ENCODE results near the gene UNC5A. TPM values are rescaled to one million over a fixed set of nuclear protein-coding genes. Genes with fewer than 3 reads are reported as not detected.

UNC5A gene
- total RNA-seq, 2 experiments from 2014 or later, result not detected

- H3K36me3 Mint-ChIP-seq (ENCODE audit: low read depth), result no peaks in the 10 kb centered on the region
- peak; percentile 32 for DNase-seq
- CTCF ChIA-PET, result interaction anchor here (0.9 to 1.4 kb wide), 3 partner anchors 15 to 154 kb away, joined by 3 to 4 read pairs (median 3); no protein-coding TSS in a partner anchor
- no peak overlapping the region for H3K27ac Mint-ChIP-seq
- intact Hi-C loops (cut with micrococcal nuclease), result loop anchor here (2.0 to 10.0 kb wide), 4 partner anchors 102 to 300 kb away; no protein-coding TSS in a partner anchor
- peaks cover 15% of the 10 kb centered on the region for H3K4me1 Mint-ChIP-seq (ENCODE audit: low read depth)
- H3K4me3 Mint-ChIP-seq, result no peak overlapping the region
- H3K9me3 Mint-ChIP-seq, result no peaks in the 10 kb centered on the region
- H3K27me3 Mint-ChIP-seq (ENCODE audit: low read depth), result peaks cover 66% of the 10 kb centered on the region
Measured at GRCh38 chr5:176812269-176813259, 2.2 kb downstream of the UNC5A start.

DNA sequence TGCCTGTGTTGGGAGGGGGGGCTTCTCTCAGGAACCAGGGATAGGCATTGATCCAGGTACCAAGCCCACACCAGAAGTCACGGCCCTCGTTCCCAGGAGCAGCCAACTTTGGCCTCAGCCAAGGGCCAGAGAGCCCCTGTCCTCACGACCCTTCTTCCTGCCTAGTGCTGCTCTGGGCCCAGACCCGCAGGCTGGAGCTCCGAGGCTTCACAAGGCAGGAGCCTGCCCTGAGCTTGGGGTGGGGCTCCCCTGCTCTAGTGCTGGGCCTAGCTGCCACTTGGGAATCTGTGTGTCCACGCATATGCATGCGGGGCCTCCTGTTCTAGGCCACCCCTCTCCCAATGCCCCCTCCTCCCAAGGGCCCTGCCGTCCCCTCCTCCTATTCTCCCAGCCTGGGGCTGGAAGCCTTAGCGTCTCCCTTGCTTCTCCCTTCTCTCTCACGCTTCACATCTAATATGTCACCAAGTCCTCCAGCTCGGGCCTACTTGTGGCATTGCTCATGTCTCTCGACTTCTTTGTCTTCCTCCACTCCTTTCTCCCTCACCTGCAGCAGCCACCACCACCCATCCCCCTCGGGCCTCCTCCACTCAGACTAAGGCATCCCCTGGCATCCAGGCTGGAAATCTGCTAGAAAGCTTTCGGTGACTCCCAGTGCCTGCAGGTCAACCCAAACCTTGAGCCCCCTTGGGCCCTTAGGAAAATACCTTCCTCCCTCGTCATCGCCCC lies 3.4 kb downstream of the UNC5A start:
- Mint-ChIP-seq H3K9me3 (no peaks in the 10 kb centered on the region), H3K4me3 (no peak overlapping the region), H3K4me1 (ENCODE audit: low read depth) (peaks cover 21% of the 10 kb centered on the region), H3K27me3 (ENCODE audit: low read depth) (peaks cover 64% of the 10 kb centered on the region), H3K27ac (no peak overlapping the region), H3K36me3 (ENCODE audit: low read depth) (no peaks in the 10 kb centered on the region)
- CTCF ChIA-PET, result interaction anchor here (0.7 to 1.4 kb wide), 3 partner anchors 54 to 155 kb away, joined by 3 to 4 read pairs (median 3); no protein-coding TSS in a partner anchor
- no peak for DNase-seq
- intact Hi-C loops (cut with micrococcal nuclease), result loop anchor here (2.0 to 10.0 kb wide), 4 partner anchors 101 to 299 kb away; no protein-coding TSS in a partner anchor

DNA sequence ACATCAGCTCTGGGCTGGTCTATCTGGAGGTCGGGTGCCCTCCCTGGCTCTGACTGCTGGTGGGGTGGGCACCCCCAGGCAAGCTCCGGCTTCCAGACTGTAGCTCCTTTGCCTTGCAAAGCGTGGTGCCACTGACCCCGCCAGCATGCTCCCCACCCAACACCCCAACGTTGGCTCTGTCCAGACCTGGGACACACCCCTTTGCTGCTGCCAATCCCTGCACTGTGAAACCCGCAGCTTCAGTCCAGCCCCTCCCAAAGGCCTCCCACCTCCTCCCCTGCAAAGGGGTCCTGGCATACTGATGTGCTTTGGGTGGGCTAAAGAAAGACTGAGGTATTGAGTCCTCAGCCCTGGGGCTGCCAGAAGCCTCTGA lies 3.9 kb downstream of the UNC5A start:
- no peaks in the 10 kb centered on the region for H3K9me3 Mint-ChIP-seq
- no peak overlapping the region for H3K27ac Mint-ChIP-seq
- peaks cover 18% of the 10 kb centered on the region for H3K4me1 Mint-ChIP-seq (ENCODE audit: low read depth)
- DNase-seq, result no peak
- no peak overlapping the region for H3K4me3 Mint-ChIP-seq
- intact Hi-C loops (cut with micrococcal nuclease), result loop anchor here (5.0 to 10.0 kb wide), 3 partner anchors 101 to 298 kb away; no protein-coding TSS in a partner anchor
- H3K27me3 Mint-ChIP-seq (ENCODE audit: low read depth), result peaks cover 65% of the 10 kb centered on the region
- CTCF ChIA-PET, result interaction anchor here (0.7 to 1.2 kb wide), 2 partner anchors 53 to 156 kb away, joined by 3 to 4 read pairs; no protein-coding TSS in a partner anchor
- H3K36me3 Mint-ChIP-seq (ENCODE audit: low read depth), result no peaks in the 10 kb centered on the region

DNA sequence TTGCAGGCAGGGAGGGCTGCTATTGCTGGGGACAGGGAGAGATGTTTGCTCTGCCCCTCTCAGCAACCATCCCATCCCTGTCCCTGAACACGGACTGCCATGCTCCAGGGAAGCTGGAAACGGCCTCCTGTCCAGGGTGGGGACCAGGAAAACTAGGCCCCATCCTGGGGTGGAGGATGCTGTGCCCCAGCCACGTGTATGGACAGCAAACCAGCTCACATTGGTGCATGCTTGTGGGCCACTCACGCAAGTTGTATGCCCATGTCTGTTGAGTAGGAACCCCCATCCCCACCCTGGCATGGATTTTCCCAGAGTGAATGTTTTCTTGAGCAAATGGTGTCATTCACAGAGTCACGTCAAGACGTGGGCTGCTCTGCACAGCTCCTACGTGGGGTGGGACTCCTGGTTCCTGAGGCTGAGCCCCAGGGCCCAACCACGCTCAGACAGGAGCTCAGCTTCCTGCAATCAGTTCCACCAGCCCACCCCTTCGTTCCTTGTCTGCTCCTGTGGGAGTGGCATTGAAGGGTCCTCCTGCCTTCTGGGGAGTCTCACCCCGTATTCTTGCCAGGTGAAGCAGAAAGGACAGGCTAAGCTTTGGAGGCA lies 4.6 kb downstream of the UNC5A start:
- no peak overlapping the region for H3K4me3 Mint-ChIP-seq
- H3K27ac Mint-ChIP-seq, result no peak overlapping the region
- H3K36me3 Mint-ChIP-seq (ENCODE audit: low read depth), result no peaks in the 10 kb centered on the region
- intact Hi-C loops (cut with micrococcal nuclease), result loop anchor here (5.0 to 10.0 kb wide), 3 partner anchors 100 to 297 kb away; no protein-coding TSS in a partner anchor
- no peaks in the 10 kb centered on the region for H3K9me3 Mint-ChIP-seq
- peaks cover 66% of the 10 kb centered on the region for H3K27me3 Mint-ChIP-seq (ENCODE audit: low read depth)
- CTCF ChIA-PET, result interaction anchor here (0.5 to 2.0 kb wide), 3 partner anchors 24 to 211 kb away, joined by 3 to 4 read pairs (median 3); no protein-coding TSS in a partner anchor
- peaks cover 15% of the 10 kb centered on the region for H3K4me1 Mint-ChIP-seq (ENCODE audit: low read depth)
- DNase-seq, result no peak

GRCh38 chr5:176816043-176816745 lies 5.8 kb downstream of the UNC5A start:
- Mint-ChIP-seq H3K9me3 (no peaks in the 10 kb centered on the region), H3K4me1 (ENCODE audit: low read depth) (peaks cover 13% of the 10 kb centered on the region), H3K36me3 (ENCODE audit: low read depth) (no peaks in the 10 kb centered on the region), H3K27me3 (ENCODE audit: low read depth) (peaks cover 69% of the 10 kb centered on the region), H3K4me3 (no peak overlapping the region), H3K27ac (no peak overlapping the region)
- intact Hi-C loops (cut with micrococcal nuclease), result loop anchor here (10.0 kb wide), 1 partner anchor 99 kb away; no protein-coding TSS in a partner anchor
- CTCF ChIA-PET, result interaction anchor here (2.0 to 2.3 kb wide), 2 partner anchors 22 to 155 kb away, joined by 4 to 12 read pairs; no protein-coding TSS in a partner anchor
- DNase-seq, result no peak

- H3K27ac Mint-ChIP-seq, result no peak overlapping the region
- intact Hi-C loops (cut with micrococcal nuclease), result loop anchor here (10.0 kb wide), 1 partner anchor 98 kb away; no protein-coding TSS in a partner anchor
- peaks cover 10% of the 10 kb centered on the region for H3K4me1 Mint-ChIP-seq (ENCODE audit: low read depth)
- CTCF ChIA-PET, result interaction anchor here (2.0 to 2.3 kb wide), 2 partner anchors 22 to 156 kb away, joined by 4 to 12 read pairs; no protein-coding TSS in a partner anchor
- H3K9me3 Mint-ChIP-seq, result no peaks in the 10 kb centered on the region
- H3K36me3 Mint-ChIP-seq (ENCODE audit: low read depth), result no peaks in the 10 kb centered on the region
- H3K4me3 Mint-ChIP-seq, result no peak overlapping the region
- H3K27me3 Mint-ChIP-seq (ENCODE audit: low read depth), result peaks cover 63% of the 10 kb centered on the region
- DNase-seq, result no peak
Measured at GRCh38 chr5:176816791-176817347, 6.5 kb downstream of the UNC5A start.

- H3K9me3 Mint-ChIP-seq, result no peaks in the 10 kb centered on the region
- no peak overlapping the region for H3K4me3 Mint-ChIP-seq
- peaks cover 57% of the 10 kb centered on the region for H3K27me3 Mint-ChIP-seq (ENCODE audit: low read depth)
- no peak overlapping the region for H3K27ac Mint-ChIP-seq
- CTCF ChIA-PET, result interaction anchor here (2.3 kb wide), 1 partner anchor 157 kb away, joined by 12 read pairs; no protein-coding TSS in a partner anchor
- peaks cover 10% of the 10 kb centered on the region for H3K4me1 Mint-ChIP-seq (ENCODE audit: low read depth)
- no peaks in the 10 kb centered on the region for H3K36me3 Mint-ChIP-seq (ENCODE audit: low read depth)
- DNase-seq, result no peak
- intact Hi-C loops (cut with micrococcal nuclease), result loop anchor here (10.0 kb wide), 1 partner anchor 97 kb away; no protein-coding TSS in a partner anchor
Measured at GRCh38 chr5:176817369-176817840, 7.0 kb downstream of the UNC5A start.

DNA sequence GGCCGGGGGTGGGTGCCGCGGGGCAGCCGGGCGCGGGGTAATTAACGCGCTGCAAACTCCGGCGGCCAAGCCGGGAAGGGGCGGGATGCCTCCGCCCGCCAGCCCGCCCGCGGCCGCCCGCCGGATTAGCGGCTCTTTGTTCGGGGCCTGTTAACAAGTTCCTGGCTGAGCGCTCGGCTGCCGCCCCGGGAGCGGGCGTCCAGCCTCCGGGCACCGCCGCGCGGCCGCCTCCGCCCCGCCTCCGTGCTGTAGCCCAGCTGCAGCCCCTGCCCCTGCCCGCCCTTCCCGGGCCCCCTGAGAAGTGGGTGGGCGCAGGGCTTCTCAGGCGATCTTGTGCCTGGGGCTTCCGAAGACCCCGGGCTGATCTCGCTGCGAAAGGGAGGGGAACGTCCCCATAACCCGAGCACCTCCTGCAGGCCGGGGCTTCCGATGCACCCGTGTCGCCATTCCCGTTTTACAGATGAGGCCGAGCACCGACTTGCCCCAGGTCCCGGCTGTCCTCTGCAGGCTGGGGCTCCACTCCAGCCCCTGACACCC lies 7.5 kb downstream of the UNC5A start:
- CTCF ChIA-PET, result no interaction called here
- Mint-ChIP-seq H3K4me3 (peak overlapping the region; percentile 27), H3K27me3 (ENCODE audit: low read depth) (peaks cover 60% of the 10 kb centered on the region), H3K9me3 (no peaks in the 10 kb centered on the region), H3K4me1 (ENCODE audit: low read depth) (peaks cover 10% of the 10 kb centered on the region), H3K27ac (no peak overlapping the region), H3K36me3 (ENCODE audit: low read depth) (no peaks in the 10 kb centered on the region)
- intact Hi-C loops (cut with micrococcal nuclease), result loop anchor here (10.0 kb wide), 1 partner anchor 97 kb away; no protein-coding TSS in a partner anchor
- peak; percentile 36 for DNase-seq

GRCh38 chr5:176818391-176819098 lies 8.2 kb downstream of the UNC5A start:
- Mint-ChIP-seq H3K4me1 (ENCODE audit: low read depth) (peaks cover 10% of the 10 kb centered on the region), H3K4me3 (peak overlapping the region; percentile 27), H3K36me3 (ENCODE audit: low read depth) (no peaks in the 10 kb centered on the region), H3K27me3 (ENCODE audit: low read depth) (peaks cover 57% of the 10 kb centered on the region), H3K27ac (no peak overlapping the region), H3K9me3 (no peaks in the 10 kb centered on the region)
- intact Hi-C loops (cut with micrococcal nuclease), result loop anchor here (10.0 kb wide), 1 partner anchor 96 kb away; no protein-coding TSS in a partner anchor
- CTCF ChIA-PET, result interaction anchor here (0.8 to 0.9 kb wide), 2 partner anchors 158 to 160 kb away, joined by 3 read pairs; no protein-coding TSS in a partner anchor
- DNase-seq, result peak; percentile 22

GRCh38 chr5:176819476-176819875 lies 9.1 kb downstream of the UNC5A start:
- intact Hi-C loops (cut with micrococcal nuclease), result loop anchor here (10.0 kb wide), 1 partner anchor 95 kb away; no protein-coding TSS in a partner anchor
- CTCF ChIA-PET, result interaction anchor here (0.9 kb wide), 1 partner anchor 161 kb away, joined by 3 read pairs; no protein-coding TSS in a partner anchor
- Mint-ChIP-seq H3K4me3 (no peak overlapping the region), H3K36me3 (ENCODE audit: low read depth) (no peaks in the 10 kb centered on the region), H3K27ac (no peak overlapping the region), H3K27me3 (ENCODE audit: low read depth) (peaks cover 50% of the 10 kb centered on the region), H3K4me1 (ENCODE audit: low read depth) (peaks cover 10% of the 10 kb centered on the region), H3K9me3 (no peaks in the 10 kb centered on the region)
- no peak for DNase-seq
